HG03095 (cell line): ENCODE results near the gene NPFFR2.
"Not testable (repeated sequence)": the region's sequence is repeated elsewhere in the genome, so short reads cannot be mapped to it uniquely, and the experiment has no call there.

Experiments used
- ATAC-seq: cut with Tn5 transposase; IDR thresholded peaks from one replicate; pipeline ENCODE4 v1.9.1; 2021; ENCODE audit warnings: moderate library complexity; ENCODE audit not compliant: unreplicated experiment

NPFFR2 gene

GRCh38 chr4:72111863-72112262 is 80.1 kb downstream of the NPFFR2 start:
- no peak for ATAC-seq

DNA sequence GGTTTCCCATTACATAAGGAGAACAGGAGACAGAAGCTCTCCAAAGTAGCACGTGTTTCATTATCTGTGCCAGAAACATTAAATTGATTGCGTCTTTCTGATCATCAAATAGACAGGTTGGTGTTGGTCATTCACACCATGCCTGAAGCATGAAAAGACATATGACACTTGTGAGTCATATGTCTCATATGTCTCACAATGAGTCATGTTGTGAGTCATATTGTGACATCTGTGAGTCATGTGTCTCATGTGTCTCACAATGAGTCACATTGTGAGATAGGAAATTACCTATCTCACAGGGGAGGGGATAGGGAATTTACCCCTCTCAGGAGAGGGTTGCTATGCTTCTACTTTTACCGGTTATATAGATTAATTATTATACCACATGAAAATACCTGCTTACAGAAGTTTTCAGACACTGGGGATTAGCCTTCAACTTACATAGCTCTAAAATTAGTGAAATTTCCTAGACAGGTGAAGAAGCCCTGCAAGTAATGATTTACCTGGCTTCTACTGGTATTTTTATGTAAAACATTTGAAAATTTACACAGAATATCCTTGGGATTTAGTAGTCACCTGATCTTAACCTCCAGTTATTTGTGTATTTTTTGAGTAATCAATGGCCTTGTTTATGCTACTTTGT is 80.8 kb downstream of the NPFFR2 start:
- peak; percentile 93 for ATAC-seq

- ATAC-seq, result peak; percentile 81
These were observed 86.2 kb downstream of the NPFFR2 start for GRCh38 chr4:72118017-72118416.

- no peak for ATAC-seq
These were observed 88.1 kb downstream of the NPFFR2 start for GRCh38 chr4:72119946-72120345.

DNA sequence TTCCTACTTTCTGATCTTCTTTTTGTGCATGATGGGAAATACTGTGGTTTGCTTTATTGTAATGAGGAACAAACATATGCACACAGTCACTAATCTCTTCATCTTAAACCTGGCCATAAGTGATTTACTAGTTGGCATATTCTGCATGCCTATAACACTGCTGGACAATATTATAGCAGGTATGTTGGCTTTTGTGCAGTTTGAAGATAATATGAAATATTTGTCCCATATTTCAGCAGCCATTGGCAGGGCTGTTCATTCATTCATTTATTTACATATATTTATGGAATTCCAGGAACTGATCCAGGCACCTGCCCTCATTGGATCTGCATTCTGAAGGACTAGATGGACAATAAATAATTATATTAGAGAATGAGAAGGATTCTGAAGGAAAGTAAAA is 96.9 kb downstream of the NPFFR2 start:
- ATAC-seq, result no peak

DNA sequence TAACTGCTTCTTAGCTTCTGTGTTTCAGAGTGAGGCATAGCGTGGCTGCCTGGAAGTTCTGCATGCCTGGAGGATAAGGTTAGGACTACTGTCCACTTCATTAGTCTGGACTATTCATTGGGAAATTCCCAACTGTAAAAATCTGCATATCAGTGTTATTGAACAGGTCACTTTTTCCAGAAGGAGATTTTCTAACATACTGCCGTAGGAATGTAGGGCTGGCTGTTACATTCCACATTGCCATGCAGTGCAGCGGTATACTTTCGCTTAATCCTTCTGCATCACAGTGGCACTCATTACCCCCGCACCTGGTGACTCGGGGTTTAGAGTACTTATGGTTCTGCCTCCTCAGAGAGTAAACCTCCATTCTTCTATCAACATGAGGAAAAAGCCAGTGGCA is 104.6 kb downstream of the NPFFR2 start:
- no peak for ATAC-seq

DNA sequence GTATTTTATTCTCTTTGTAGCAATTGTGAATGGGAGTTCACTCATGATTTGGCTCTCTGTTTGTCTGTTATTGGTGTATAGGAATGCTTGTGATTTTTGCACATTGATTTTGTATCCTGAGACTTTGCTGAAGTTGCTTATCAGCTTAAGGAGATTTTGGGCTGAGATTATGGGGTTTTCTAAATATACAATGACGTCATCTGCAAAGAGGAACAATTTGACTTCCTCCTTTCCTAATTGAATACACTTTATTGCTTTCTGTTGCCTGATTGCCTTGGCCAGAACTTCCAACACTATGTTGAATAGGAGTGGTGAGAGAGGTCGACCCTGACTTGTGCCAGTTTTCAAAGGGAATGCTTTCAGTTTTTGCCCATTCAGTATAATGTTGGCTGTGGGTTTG is 108.2 kb downstream of the NPFFR2 start:
- ATAC-seq, result not testable (repeated sequence)

DNA sequence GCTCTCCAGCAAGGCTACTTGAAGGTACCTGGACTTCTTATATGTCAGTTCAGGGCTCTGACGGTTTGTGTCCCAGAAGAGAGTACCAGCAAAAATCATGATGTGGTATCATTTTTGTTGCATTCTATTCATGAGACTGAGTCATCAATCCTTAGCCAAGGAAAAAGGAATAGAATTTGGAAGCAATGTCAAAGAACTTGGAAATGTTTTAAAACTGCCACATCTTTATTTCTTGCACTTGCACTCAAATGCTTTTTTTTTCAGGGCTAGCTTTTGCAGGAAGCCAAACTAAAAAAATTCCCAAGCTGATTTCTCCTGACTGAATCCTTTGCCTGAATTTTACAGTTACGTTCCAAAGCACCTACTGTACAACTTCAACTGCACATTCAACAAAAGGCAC is 112.4 kb downstream of the NPFFR2 start:
- no peak for ATAC-seq

DNA sequence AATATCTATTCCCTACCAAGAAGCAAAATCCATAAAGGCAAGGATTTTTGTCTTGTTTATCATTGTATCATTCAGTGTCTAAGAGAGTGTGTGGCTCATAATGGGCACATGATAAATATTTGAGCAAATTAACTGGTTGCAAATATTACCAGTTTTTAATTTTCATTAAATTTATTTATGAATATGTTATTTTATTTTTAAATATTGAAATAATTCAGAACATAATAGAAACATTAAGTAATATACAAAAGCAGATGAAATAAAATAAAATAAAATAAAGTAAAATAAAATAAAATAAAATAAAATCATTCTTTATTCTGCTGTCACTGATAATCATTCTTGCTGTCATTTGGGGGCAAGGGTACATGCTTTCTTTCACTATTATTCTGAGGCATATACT is 120.9 kb downstream of the NPFFR2 start:
- ATAC-seq, result no peak

DNA sequence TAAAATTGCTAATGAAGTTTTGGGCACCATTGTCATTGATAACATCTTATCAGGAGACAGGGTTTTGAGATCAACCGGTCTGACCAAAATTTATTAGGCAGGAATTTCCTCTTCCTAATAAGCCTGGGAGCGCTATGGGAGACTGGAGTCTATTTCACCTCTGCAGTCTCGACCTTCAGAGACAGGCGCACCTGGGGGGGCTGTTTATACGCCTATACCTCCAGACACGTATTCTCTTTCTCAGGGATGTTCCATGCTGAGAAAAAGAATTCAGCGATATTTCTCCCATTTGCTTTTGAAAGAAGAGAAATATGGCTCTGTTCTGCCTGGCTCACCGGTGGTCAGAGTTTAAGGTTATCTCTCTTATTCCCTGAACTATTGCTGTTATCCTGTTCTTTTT is 121.8 kb downstream of the NPFFR2 start:
- not testable (repeated sequence) for ATAC-seq

GRCh38 chr4:72169285-72169684 is 137.5 kb downstream of the NPFFR2 start:
- not testable (repeated sequence) for ATAC-seq

DNA sequence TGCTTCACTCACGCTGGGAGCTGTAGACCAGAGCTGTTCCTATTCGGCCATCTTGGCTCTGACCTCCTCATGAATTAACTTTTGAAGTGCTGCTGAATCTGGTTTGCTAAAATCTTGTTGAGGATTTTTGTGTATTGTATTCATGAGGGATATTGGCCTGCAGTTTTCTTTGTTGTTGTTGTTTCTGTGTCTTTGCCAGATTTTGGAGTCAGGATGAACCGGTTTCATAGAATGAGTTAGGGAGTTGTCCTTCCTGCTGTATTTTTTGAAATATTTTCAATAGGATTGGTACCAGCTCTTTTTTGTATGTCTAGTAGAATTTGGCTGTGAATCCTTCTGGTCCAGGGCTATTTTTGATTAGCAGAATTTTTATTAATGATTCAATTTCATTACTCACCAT is 138.1 kb downstream of the NPFFR2 start:
- ATAC-seq, result no peak

DNA sequence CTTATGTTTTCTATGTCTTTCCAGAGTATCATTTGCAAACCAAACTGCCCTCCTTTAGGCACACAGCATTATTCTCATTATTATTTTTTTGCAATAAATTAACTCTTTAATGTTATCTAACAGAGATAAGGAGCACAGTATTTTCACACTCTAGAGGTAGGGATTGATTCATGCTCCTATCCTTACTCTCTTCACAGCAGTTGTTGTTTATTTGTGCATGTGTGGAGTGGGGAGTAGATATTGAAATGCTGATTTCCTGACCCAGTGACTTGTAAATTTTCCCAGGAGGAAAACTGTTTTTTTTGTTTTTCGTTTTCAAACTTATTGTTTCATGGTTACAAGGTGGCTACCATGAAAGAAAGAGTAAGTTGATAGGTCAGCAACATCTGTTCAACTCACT is 140.0 kb downstream of the NPFFR2 start:
- no peak for ATAC-seq

- ATAC-seq, result no peak
These were observed 147.5 kb downstream of the NPFFR2 start for GRCh38 chr4:72179342-72179741.

- peak; percentile 93 for ATAC-seq
These were observed 154.9 kb downstream of the NPFFR2 start for GRCh38 chr4:72186714-72187113.

DNA sequence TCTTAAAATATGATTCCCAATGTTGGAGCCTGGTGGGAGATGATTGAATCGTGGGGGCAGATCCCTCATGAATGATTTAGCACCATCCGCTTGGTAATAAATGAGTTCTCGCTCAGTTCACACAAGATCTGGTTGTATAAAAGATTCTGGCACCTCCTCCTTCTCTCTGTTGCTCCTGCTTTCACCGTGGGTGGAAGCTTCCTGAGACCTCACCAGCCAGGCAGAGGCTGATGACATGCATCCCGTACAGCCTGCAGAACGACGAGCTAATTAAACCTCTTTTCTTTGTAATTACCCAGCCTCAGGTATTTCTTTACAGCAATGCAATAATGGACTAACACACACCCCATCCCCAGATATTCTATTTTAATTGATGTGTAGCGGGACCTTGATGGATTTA is 162.2 kb downstream of the NPFFR2 start:
- ATAC-seq, result no peak

DNA sequence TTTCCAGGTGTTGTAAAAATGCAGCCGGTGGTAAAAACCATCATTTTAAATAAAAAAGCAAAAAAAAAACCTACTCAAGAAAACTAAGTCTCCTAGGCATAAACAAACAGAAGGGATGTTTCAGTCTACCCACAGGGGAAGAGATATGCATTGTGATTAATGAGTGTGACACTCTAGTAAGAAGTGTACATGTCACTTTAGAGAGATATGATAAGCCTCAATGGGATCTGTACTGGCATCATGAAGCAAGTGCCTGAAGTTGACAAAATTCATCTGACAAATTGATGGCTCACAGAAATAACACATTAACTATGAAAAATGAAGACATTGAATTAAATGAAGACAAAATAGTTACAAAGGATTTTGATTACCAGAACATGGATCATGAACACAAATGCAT is 162.7 kb downstream of the NPFFR2 start:
- ATAC-seq, result no peak
